ENCODE data around the gene SERGEF. TPM values are rescaled to one million over a fixed set of nuclear protein-coding genes. Genes with fewer than 3 reads are reported as not detected.

SERGEF gene
- total RNA-seq, 1 experiment from 2014 or later, result 19.0 TPM

GRCh38 chr11:17828311-17828751, 184.5 kb downstream of the SERGEF start:
- DNase-seq, result peak; percentile 40
- Histone ChIP-seq H3K36me3 (no peaks in the 10 kb centered on the region), H3K4me3 (no peak overlapping the region), H3K27me3 (no peaks in the 10 kb centered on the region), H3K9me3 (no peaks in the 10 kb centered on the region)

GRCh38 chr11:17827006-17827405, 185.8 kb downstream of the SERGEF start:
- no peak overlapping the region for H3K4me3 ChIP-seq

GRCh38 chr11:17822401-17822781, 190.5 kb downstream of the SERGEF start:
- H3K9me3 ChIP-seq, result no peaks in the 10 kb centered on the region
- no peak overlapping the region for H3K4me3 ChIP-seq
- H3K36me3 ChIP-seq, result no peaks in the 10 kb centered on the region
- H3K27me3 ChIP-seq, result no peaks in the 10 kb centered on the region
- DNase-seq, result no peak

More at GRCh38 chr11:17827006-17827405, 185.8 kb downstream of the SERGEF start:
- H3K36me3 ChIP-seq, result no peaks in the 10 kb centered on the region
- H3K27me3 ChIP-seq, result no peaks in the 10 kb centered on the region
- DNase-seq, result no peak
- no peaks in the 10 kb centered on the region for H3K9me3 ChIP-seq

- no peak for DNase-seq
- Histone ChIP-seq H3K4me3 (no peak overlapping the region), H3K27me3 (no peaks in the 10 kb centered on the region), H3K9me3 (no peaks in the 10 kb centered on the region), H3K36me3 (no peaks in the 10 kb centered on the region)
These were observed 191.0 kb downstream of the SERGEF start for GRCh38 chr11:17821648-17822400.

- H3K36me3 ChIP-seq, result no peaks in the 10 kb centered on the region
- no peaks in the 10 kb centered on the region for H3K9me3 ChIP-seq
- no peak overlapping the region for H3K4me3 ChIP-seq
- no peaks in the 10 kb centered on the region for H3K27me3 ChIP-seq
- no peak for DNase-seq
These were observed 196.5 kb downstream of the SERGEF start for GRCh38 chr11:17816232-17816931.

GRCh38 chr11:17814546-17814945, 198.3 kb downstream of the SERGEF start:
- no peak for DNase-seq
- no peaks in the 10 kb centered on the region for H3K27me3 ChIP-seq
- H3K4me3 ChIP-seq, result no peak overlapping the region
- H3K36me3 ChIP-seq, result no peaks in the 10 kb centered on the region
- H3K9me3 ChIP-seq, result no peaks in the 10 kb centered on the region

GRCh38 chr11:17813391-17814059, 199.3 kb downstream of the SERGEF start:
- no peaks in the 10 kb centered on the region for H3K9me3 ChIP-seq
- DNase-seq, result no peak
- H3K36me3 ChIP-seq, result no peaks in the 10 kb centered on the region
- H3K4me3 ChIP-seq, result no peak overlapping the region
- no peaks in the 10 kb centered on the region for H3K27me3 ChIP-seq

- Histone ChIP-seq H3K9me3 (no peaks in the 10 kb centered on the region), H3K4me3 (no peak overlapping the region), H3K27me3 (no peaks in the 10 kb centered on the region), H3K36me3 (no peaks in the 10 kb centered on the region)
- no peak for DNase-seq
These were observed 200.0 kb downstream of the SERGEF start for GRCh38 chr11:17812865-17813187.

- Histone ChIP-seq H3K9me3 (no peaks in the 10 kb centered on the region), H3K4me3 (no peak overlapping the region), H3K27me3 (no peaks in the 10 kb centered on the region), H3K36me3 (no peaks in the 10 kb centered on the region)
- peak; percentile 32 for DNase-seq
These were observed 200.6 kb downstream of the SERGEF start for GRCh38 chr11:17812091-17812864.

GRCh38 chr11:17811352-17811751, 201.5 kb downstream of the SERGEF start:
- no peaks in the 10 kb centered on the region for H3K36me3 ChIP-seq
- no peak for DNase-seq
- H3K27me3 ChIP-seq, result no peaks in the 10 kb centered on the region
- H3K9me3 ChIP-seq, result no peaks in the 10 kb centered on the region
- H3K4me3 ChIP-seq, result no peak overlapping the region

- Histone ChIP-seq H3K9me3 (no peaks in the 10 kb centered on the region), H3K36me3 (no peaks in the 10 kb centered on the region), H3K4me3 (no peak overlapping the region), H3K27me3 (no peaks in the 10 kb centered on the region)
- peak; percentile 12 for DNase-seq
These were observed 202.1 kb downstream of the SERGEF start for GRCh38 chr11:17810746-17811145.

- Histone ChIP-seq H3K9me3 (no peaks in the 10 kb centered on the region), H3K27me3 (no peaks in the 10 kb centered on the region)
- no peak for DNase-seq
These were observed 202.8 kb downstream of the SERGEF start for GRCh38 chr11:17810041-17810440.

GRCh38 chr11:17807034-17807433, 205.8 kb downstream of the SERGEF start:
- Histone ChIP-seq H3K4me3 (no peak overlapping the region), H3K36me3 (no peaks in the 10 kb centered on the region), H3K27me3 (no peaks in the 10 kb centered on the region), H3K9me3 (no peaks in the 10 kb centered on the region)
- DNase-seq, result no peak

More at GRCh38 chr11:17810041-17810440, 202.8 kb downstream of the SERGEF start:
- Histone ChIP-seq H3K4me3 (no peak overlapping the region), H3K36me3 (no peaks in the 10 kb centered on the region)

GRCh38 chr11:17805873-17806272, 207.0 kb downstream of the SERGEF start:
- Histone ChIP-seq H3K27me3 (no peaks in the 10 kb centered on the region), H3K36me3 (no peaks in the 10 kb centered on the region), H3K4me3 (no peak overlapping the region), H3K9me3 (no peaks in the 10 kb centered on the region)
- DNase-seq, result no peak

- Histone ChIP-seq H3K27me3 (no peaks in the 10 kb centered on the region), H3K9me3 (no peaks in the 10 kb centered on the region), H3K4me3 (no peak overlapping the region), H3K36me3 (no peaks in the 10 kb centered on the region)
- DNase-seq, result no peak
These were observed 207.8 kb downstream of the SERGEF start for GRCh38 chr11:17805043-17805442.

GRCh38 chr11:17803754-17804334, 209.0 kb downstream of the SERGEF start:
- DNase-seq, result no peak
- Histone ChIP-seq H3K9me3 (no peaks in the 10 kb centered on the region), H3K27me3 (no peaks in the 10 kb centered on the region), H3K4me3 (no peak overlapping the region), H3K36me3 (no peaks in the 10 kb centered on the region)
